Thoracic aorta (tissue), 2 donors: ENCODE data around the gene TACC2. TPM values are rescaled to one million over a fixed set of nuclear protein-coding genes. Genes with fewer than 3 reads are reported as not detected.

Experiments used
- ATAC-seq: fragments of 150-250 bp; one replicate; pipeline ENCODE4 v1.8.0; 2017; ENCODE audit warnings: low read depth; ENCODE audit not compliant: insufficient number of reproducible peaks, low FRiP score
- DNase-seq: peaks from one replicate; pipeline ENCODE4 v3.0.0-alpha.2; 2020; ENCODE audit warnings: low spot score
- H3K27ac ChIP-seq, 2 donors: fragments of 200-600 bp; sonication (generic); 1 replicate in 1 of 2; 2 replicates in 1 of 2; pipeline ENCODE4 v1.5.1; 2016; ENCODE audit warnings: mild to moderate bottlenecking in 2 of 2, moderate library complexity in 2 of 2
- H3K27me3 ChIP-seq: fragments of 200-600 bp; sonication (generic); replicated peaks from 2 replicates; pipeline ENCODE4 v1.6.0; 2016; ENCODE audit warnings: mild to moderate bottlenecking; ENCODE audit not compliant: insufficient read depth
- H3K36me3 ChIP-seq: fragments of 200-600 bp; sonication (generic); one replicate; pipeline ENCODE4 v1.5.1; 2016
- H3K4me1 ChIP-seq, 2 donors: fragments of 200-600 bp; sonication (generic); 1 replicate in 1 of 2; 2 replicates in 1 of 2; pipeline versions ENCODE4 v1.5.1 to v1.6.0; 2016; ENCODE audit warnings: low read depth in 2 of 2, mild to moderate bottlenecking in 1 of 2; ENCODE audit not compliant: control insufficient read depth in 1 of 2
- H3K4me3 ChIP-seq: fragments of 200-600 bp; sonication (generic); 2 replicates; pipeline ENCODE4 v1.5.1; 2016; ENCODE audit warnings: mild to moderate bottlenecking
- H3K9me3 ChIP-seq: fragments of 200-600 bp; sonication (generic); 2 replicates; pipeline ENCODE4 v1.5.1; 2016
- total RNA-seq, 2 donors: library from RNA; depleted of rRNA; stranded (reverse); fragments of >200 nt; gene quantifications; one replicate each; pipeline versions ENCODE4 v1.1.0 to v1.2.3, GENCODE V29; 2016
- TF ChIP-seq, protein P1 (sequence below): fragments of 200-600 bp; sonication (generic); IDR thresholded peaks from one replicate; pipeline ENCODE4 v1.5.1; 2019; ENCODE audit warnings: antibody characterized with exemption

Gene TACC2
- total RNA-seq, 2 donors from 2014 or later: 52.1 to 71.0 TPM

DNA sequence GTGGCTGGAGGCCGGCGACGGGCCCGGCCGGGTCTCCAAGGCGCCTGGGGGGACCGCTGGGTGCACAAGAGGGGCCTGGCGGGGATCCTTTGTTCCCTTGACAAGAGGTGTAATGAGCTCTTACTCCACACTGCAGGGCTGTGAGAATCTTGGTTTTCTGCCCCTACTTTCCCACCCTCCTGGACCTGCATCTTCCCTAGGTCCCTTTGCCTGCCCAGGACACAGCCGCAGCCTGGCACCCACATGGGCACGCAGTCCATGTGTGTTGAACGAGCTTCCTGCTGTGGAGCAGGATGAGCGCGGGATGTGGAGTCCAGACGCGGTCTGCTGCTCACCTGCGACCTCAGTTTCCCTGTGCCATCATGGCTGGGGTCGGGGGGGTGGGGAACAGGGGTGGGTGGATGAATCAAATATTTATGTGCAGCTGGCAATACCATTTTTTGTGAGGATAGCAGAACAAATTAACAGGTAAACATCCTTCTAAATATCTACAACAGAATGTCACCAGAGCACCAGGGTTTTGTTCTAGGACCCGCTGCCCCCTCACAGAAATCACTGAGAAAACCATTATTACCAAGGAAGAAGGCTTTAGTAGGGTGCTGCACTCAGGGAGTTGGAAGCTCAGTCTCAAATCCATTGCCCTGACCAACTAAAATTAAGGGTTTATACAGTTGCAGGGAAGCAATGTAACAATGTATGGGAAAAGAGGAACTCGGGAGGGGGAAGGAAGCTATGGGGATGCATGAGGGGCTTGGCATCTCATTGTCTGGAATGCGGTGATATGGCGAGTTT lies 13.5 kb upstream of the TACC2 start:
- TF ChIP-seq, protein P1, sequence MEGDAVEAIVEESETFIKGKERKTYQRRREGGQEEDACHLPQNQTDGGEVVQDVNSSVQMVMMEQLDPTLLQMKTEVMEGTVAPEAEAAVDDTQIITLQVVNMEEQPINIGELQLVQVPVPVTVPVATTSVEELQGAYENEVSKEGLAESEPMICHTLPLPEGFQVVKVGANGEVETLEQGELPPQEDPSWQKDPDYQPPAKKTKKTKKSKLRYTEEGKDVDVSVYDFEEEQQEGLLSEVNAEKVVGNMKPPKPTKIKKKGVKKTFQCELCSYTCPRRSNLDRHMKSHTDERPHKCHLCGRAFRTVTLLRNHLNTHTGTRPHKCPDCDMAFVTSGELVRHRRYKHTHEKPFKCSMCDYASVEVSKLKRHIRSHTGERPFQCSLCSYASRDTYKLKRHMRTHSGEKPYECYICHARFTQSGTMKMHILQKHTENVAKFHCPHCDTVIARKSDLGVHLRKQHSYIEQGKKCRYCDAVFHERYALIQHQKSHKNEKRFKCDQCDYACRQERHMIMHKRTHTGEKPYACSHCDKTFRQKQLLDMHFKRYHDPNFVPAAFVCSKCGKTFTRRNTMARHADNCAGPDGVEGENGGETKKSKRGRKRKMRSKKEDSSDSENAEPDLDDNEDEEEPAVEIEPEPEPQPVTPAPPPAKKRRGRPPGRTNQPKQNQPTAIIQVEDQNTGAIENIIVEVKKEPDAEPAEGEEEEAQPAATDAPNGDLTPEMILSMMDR: peak; percentile 64
- no peak for DNase-seq
- H3K27ac ChIP-seq: peak overlapping the region; percentile 95
- H3K27me3 ChIP-seq: no peaks in the 10 kb centered on the region
- peak overlapping the region; percentile 91 for H3K4me3 ChIP-seq
- ATAC-seq: no peak
- peaks cover 10 to 28% of the 10 kb centered on the region in 2 donors for H3K4me1 ChIP-seq
- H3K9me3 ChIP-seq: no peaks in the 10 kb centered on the region
- H3K36me3 ChIP-seq: no peaks in the 10 kb centered on the region

DNA sequence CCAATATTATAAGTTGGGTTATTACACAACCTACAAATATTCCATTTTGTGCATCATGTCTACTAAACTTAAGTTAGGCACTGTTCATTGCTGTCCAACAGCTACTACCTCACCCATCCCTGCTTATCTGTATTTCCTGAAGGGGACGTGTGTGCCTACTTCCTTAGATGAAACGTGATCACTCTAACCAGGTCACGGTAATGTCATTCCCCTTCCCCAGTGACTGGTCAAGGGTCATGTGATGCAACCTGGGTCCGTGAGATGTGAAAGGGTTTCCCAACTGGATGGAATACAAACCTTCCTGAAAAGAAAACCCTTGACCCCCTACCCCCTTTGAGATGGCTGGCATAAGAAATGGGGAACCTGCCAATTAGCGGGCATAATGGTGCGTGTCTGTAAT lies 12.4 kb upstream of the TACC2 start:
- ATAC-seq (no peak), DNase-seq (no peak)
- H3K9me3 ChIP-seq: no peaks in the 10 kb centered on the region
- H3K4me1 ChIP-seq: peaks cover 10 to 28% of the 10 kb centered on the region in 2 donors
- no peaks in the 10 kb centered on the region for H3K36me3 ChIP-seq
- no peak overlapping the region for H3K4me3 ChIP-seq
- TF ChIP-seq, protein P1: no peak
- H3K27ac ChIP-seq: no peak overlapping the region
- H3K27me3 ChIP-seq: no peaks in the 10 kb centered on the region

DNA sequence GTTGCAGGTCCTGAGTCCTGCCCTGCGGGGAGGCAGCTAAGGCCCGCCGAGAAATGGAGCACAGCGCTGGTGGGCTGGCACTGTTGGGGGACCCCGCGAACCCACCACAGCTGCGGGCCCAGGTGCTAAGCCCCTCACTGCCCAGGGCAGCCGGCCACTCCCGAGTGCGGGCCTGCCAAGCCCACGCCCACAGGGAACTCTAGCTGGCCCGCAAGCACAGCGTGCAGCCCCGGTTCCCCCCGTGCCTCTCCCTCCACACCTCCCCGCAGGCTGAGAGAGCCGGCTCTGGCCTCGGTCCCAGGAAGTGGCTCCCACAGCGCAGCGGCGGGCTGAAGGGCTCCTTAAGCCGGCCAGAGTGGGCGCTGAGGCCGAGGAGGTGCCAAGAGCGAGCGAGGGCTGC lies 10.5 kb upstream of the TACC2 start:
- DNase-seq: no peak
- Histone ChIP-seq H3K4me3 (no peak overlapping the region), H3K27me3 (no peaks in the 10 kb centered on the region), H3K27ac (no peak overlapping the region), H3K9me3 (no peaks in the 10 kb centered on the region), H3K4me1 (peaks cover 6 to 20% of the 10 kb centered on the region in 2 donors), H3K36me3 (no peaks in the 10 kb centered on the region)
- TF ChIP-seq, protein P1: no peak
- ATAC-seq: no peak

DNA sequence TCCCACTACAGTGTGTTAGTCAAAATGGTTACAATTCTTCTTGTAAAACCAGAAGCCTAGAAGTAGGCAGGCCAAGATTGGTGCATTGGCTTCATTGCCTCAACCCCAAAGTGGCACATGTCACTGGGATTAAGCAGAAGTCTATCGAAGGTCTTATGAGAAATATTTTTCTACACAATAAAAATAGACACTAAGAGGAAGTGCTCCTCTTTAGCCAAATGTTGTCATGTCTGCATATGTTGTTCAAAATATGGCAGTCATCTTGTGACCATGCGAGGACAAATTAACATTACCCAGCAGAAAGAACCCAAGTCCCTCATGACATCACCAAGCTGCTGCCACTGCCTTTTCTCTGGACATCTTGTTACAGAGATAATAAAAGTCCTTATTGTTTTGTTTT lies 7.6 kb upstream of the TACC2 start:
- Histone ChIP-seq H3K9me3 (peaks cover 7% of the 10 kb centered on the region), H3K27me3 (no peaks in the 10 kb centered on the region)
- ATAC-seq: no peak

DNA sequence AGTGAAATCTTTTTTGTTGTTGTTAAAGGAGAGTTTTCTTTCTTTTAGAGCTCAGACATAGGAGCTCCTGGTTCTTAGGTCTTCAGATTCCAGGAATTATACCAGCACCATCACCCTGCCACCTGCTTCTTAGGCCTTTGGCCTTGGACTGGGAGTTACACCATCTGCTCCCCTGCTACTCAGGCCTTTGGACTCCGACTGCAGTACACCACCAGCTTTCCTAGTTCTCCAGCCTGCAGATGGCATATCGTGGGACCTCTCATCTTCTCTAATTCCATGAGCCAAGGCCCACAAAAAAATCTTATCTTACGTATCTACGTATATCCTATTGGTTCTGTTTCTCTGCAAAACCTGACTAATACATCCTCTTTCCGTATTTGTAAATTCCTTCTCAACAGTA lies 5.1 kb upstream of the TACC2 start:
- ATAC-seq (no peak), DNase-seq (no peak)
- no peaks in the 10 kb centered on the region for H3K4me1 ChIP-seq
- H3K9me3 ChIP-seq: peaks cover 7% of the 10 kb centered on the region
- H3K4me3 ChIP-seq: no peak overlapping the region
- H3K27me3 ChIP-seq: no peaks in the 10 kb centered on the region
- no peaks in the 10 kb centered on the region for H3K36me3 ChIP-seq
- no peak overlapping the region for H3K27ac ChIP-seq
- TF ChIP-seq, protein P1: no peak

More for the DNA sequence above, 7.6 kb upstream of the TACC2 start:
- Histone ChIP-seq H3K27ac (no peak overlapping the region), H3K36me3 (no peaks in the 10 kb centered on the region), H3K4me1 (peaks cover 0 to 2% of the 10 kb centered on the region in 2 donors), H3K4me3 (no peak overlapping the region)
- DNase-seq: no peak
- TF ChIP-seq, protein P1: no peak
